NOMO-1 treated with DMSO at 0.1 percent for 48 hours (cell line): ENCODE results near the gene DLD.
"Not testable (repeated sequence)": the region's sequence is repeated elsewhere in the genome, so short reads cannot be mapped to it uniquely, and the experiment has no call there.

Experiments used
- DNase-seq: peaks from one replicate; lab custom pipeline; 2025; ENCODE audit not compliant: unreplicated experiment; lab: John Stamatoyannopoulos, UW

Gene DLD

GRCh38 chr7:107874111-107874510, 16.9 kb upstream of the DLD start:
- no peak for DNase-seq

- DNase-seq, result peak; percentile 29
These were observed 16.2 kb upstream of the DLD start for GRCh38 chr7:107874605-107875446.

- no peak for DNase-seq
These were observed 14.1 kb upstream of the DLD start for GRCh38 chr7:107876916-107877315.

- DNase-seq, result no peak
These were observed 13.1 kb upstream of the DLD start for GRCh38 chr7:107877731-107878382.

GRCh38 chr7:107878636-107879035, 12.3 kb upstream of the DLD start:
- DNase-seq, result no peak

- DNase-seq, result peak; percentile 20
These were observed 11.5 kb upstream of the DLD start for GRCh38 chr7:107879400-107880035.

- no peak for DNase-seq
These were observed 8.2 kb upstream of the DLD start for GRCh38 chr7:107882766-107883165.

- DNase-seq, result no peak
These were observed 6.7 kb upstream of the DLD start for GRCh38 chr7:107884066-107884818.

- not testable (repeated sequence) for DNase-seq
These were observed 3.2 kb upstream of the DLD start for GRCh38 chr7:107887827-107888226.

- no peak for DNase-seq
These were observed 991 bp upstream of the DLD start for GRCh38 chr7:107889992-107890391.

GRCh38 chr7:107890493-107890961, 456 bp upstream of the DLD start:
- DNase-seq, result no peak

GRCh38 chr7:107891636-107892366, 818 bp downstream of the DLD start:
- peak; percentile 25 for DNase-seq

GRCh38 chr7:107892367-107892741, 1.4 kb downstream of the DLD start:
- DNase-seq, result not testable (repeated sequence)

- peak; percentile 11 for DNase-seq
These were observed 8.1 kb downstream of the DLD start for GRCh38 chr7:107898997-107899594.

GRCh38 chr7:107900496-107901015, 9.6 kb downstream of the DLD start:
- no peak for DNase-seq

- no peak for DNase-seq
These were observed 11.4 kb downstream of the DLD start for GRCh38 chr7:107902381-107902780.

- DNase-seq, result peak; percentile 64
These were observed 16.8 kb downstream of the DLD start for GRCh38 chr7:107907790-107908189.

GRCh38 chr7:107909445-107909844, 18.5 kb downstream of the DLD start:
- no peak for DNase-seq

GRCh38 chr7:107911981-107912380, 21.0 kb downstream of the DLD start:
- DNase-seq, result no peak

- no peak for DNase-seq
These were observed 22.9 kb downstream of the DLD start for GRCh38 chr7:107913851-107914250.
